HG03135 (cell line): ENCODE results near the gene CNTNAP2.

Experiments used
- ATAC-seq: cut with Tn5 transposase; IDR thresholded peaks from one replicate; pipeline ENCODE4 v1.9.1; 2021; ENCODE audit warnings: mild to moderate bottlenecking, moderate library complexity; ENCODE audit not compliant: unreplicated experiment

CNTNAP2 gene

DNA sequence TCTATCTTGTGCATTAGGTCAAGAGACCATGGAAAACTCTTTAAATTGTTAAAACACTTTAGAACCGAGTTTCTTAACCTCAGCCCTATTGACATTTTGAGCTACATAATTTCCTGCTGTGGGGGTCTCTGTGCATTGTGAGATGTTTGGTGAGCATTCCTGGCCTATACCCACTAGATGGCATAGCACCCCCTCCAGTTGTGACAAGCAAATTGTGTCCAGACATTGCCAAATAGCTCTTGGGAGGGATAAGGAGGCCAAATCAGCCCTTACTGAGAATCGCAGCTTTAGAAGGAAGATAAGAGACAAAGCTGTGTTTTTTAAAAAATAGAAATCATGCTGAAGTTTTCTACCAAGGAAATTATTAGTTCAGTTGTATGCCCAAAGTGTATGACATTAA is 1315.5 kb downstream of the CNTNAP2 start:
- ATAC-seq = no peak

- ATAC-seq = no peak
Observed at GRCh38 chr7:147432576-147432975, 1316.0 kb downstream of the CNTNAP2 start.

DNA sequence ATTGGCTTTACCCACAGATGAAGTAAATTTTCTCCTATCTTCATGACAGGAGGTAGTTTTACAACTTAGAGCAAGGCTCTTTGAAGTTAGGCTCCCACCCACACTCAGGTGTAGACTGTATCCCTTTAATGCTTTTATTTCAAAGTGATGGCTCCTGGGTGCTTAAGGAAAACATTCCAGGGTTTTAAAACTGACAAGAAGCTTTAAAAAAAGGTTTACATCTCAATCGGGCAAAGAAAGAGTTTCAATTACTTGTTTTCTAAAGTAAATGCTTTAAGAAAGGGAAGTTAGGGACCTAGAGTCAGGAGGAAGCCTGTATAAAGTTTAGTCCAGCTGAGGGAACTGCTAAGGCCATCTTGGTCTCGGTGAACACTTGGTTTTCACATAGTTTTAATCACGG is 1320.1 kb downstream of the CNTNAP2 start:
- ATAC-seq = no peak

DNA sequence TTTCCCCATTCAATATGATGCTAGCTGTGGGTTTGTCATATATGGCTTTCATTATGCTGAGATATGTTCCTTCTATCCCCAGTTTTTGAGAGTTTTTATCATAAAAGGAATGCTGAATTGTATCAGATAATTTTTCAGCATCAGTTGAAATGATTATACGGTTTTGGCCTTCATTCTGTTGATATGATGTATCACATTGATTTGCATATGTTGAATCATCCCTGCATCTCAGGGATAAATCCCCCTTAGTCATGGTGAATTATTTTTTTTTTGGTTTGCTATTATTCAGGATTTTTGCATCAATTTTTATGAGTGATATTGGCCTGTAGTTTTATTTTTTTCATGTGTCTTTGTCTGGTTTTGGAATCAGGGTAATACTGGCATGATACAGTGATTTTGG is 1321.6 kb downstream of the CNTNAP2 start:
- ATAC-seq = no peak

- ATAC-seq = no peak
Observed at GRCh38 chr7:147443942-147444341, 1327.3 kb downstream of the CNTNAP2 start.

GRCh38 chr7:147452816-147453215 is 1336.2 kb downstream of the CNTNAP2 start:
- no peak for ATAC-seq

DNA sequence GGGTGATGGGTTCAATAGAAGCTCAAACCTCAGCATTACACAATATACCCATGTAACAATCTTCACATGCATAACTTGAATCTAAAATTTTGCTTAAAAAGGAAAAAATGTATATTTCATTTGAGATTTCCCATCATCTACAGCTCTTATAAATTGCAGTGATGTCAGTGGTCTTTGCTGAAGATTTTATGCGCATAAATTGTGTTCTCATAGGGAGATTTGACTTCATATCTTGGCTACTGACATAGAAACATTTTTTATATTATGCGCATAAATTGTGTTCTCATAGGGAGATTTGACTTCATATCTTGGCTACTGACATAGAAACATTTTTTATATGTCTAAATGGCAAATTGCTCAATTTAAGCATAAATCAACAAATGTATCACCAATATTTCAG is 1348.6 kb downstream of the CNTNAP2 start:
- ATAC-seq = no peak

DNA sequence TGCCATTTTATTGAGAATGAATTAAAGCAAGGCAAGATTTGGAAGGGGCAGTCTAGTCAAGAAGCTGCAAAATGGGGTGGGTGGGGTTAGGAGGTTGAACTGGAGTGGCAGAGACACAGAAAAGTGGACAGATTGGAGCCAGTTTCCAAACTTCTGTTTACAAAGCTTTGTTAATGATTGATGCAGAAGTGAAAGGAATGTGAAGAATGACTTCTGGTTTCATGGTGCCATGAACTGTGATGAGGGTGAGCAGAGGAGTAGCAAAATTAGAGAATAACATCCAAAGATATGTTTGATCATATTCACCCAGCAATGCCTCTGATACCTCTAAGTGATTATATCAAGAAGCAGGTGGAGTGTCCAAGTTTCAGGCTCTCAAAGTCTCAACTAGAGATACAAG is 1356.0 kb downstream of the CNTNAP2 start:
- no peak for ATAC-seq

DNA sequence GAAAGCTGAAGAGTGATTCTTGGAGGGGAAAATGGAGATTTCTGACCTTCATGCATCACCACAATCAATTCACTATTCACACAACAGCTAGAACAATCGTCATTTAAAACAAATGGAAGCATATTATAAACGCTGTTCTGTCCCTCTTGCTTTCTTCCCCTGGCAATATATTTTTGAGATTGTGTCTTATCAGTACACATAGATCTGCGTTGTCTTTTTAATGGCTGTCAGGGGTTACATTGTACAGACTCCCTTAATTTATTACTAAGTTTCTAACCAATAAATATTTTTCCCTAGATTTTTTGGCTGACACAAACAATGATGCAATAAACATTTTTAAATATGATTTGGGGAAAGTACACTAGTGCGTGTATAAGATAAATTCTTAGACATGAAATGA is 1358.3 kb downstream of the CNTNAP2 start:
- ATAC-seq = no peak

GRCh38 chr7:147477526-147477925 is 1360.9 kb downstream of the CNTNAP2 start:
- no peak for ATAC-seq

DNA sequence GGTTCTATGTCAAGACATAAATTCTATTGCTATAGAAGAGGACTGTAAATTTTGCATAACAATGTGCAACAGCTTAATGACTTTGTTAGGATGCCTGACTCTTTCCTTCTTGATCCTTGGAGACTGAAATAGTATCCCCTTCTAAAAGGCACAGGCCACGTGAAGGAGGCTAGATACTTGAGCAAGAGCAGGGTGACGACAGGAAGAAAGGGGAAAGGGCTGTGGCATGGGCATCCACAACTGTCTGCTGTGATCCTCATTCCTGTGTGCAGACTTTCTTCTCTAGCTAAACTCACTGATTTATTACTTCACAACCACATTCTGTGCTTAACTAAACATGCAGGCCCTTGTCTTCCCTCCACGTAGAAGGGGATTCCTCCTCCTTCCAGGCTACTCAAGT is 1362.2 kb downstream of the CNTNAP2 start:
- ATAC-seq = no peak

GRCh38 chr7:147483634-147484292 is 1367.2 kb downstream of the CNTNAP2 start:
- no peak for ATAC-seq

DNA sequence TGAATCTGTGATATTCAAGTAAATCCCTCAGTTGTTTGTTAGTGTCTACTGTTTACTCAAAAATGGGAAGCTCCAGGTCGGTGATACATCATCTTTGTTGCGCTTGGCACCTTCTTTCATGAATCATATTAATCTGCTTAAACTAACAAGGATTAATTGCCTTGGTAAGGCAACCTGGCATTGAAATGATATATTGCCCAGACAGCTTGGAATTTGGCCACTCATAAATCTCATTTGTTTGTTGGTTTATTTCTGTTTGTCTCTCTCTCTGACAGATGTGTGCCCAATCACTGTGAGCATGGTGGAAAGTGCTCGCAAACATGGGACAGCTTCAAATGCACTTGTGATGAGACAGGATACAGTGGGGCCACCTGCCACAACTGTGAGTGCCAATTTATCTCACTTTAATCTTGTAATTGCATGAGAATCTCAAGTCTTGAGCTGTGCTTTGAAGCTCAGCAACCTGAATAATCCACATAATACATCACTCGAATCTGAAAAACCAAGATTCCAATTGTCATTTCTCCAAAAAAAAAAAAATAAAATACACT is 1369.1 kb downstream of the CNTNAP2 start:
- ATAC-seq = no peak

- ATAC-seq = no peak
Observed at GRCh38 chr7:147492606-147493005, 1376.0 kb downstream of the CNTNAP2 start.

- ATAC-seq = no peak
Observed at GRCh38 chr7:147496209-147496608, 1379.6 kb downstream of the CNTNAP2 start.

GRCh38 chr7:147497246-147497645 is 1380.6 kb downstream of the CNTNAP2 start:
- ATAC-seq = no peak

- no peak for ATAC-seq
Observed at GRCh38 chr7:147498081-147498480, 1381.5 kb downstream of the CNTNAP2 start.

DNA sequence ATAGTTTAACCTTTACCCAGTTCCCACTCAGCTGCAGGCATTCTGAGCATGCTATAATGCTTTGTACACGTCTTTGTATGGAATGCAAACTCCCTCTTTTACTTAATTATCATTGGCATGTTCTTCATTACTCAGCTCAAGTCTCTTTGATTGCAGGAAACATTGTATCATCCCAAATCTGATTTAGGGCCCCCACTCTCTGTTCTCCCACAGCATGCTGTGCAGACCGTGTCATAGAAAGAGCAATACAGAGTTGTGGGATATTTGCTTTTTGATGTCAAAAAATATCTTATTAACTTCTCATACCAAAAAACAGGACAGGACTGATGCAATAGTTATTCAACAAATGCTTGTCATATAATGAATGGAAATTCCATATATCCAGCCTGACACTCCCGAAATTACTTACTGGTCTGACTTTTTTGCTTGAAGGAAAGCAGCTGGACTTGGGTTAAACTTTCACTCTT is 1392.5 kb downstream of the CNTNAP2 start:
- no peak for ATAC-seq

- ATAC-seq = no peak
Observed at GRCh38 chr7:147509541-147510200, 1393.1 kb downstream of the CNTNAP2 start.

GRCh38 chr7:147510201-147510542 is 1393.6 kb downstream of the CNTNAP2 start:
- no peak for ATAC-seq

DNA sequence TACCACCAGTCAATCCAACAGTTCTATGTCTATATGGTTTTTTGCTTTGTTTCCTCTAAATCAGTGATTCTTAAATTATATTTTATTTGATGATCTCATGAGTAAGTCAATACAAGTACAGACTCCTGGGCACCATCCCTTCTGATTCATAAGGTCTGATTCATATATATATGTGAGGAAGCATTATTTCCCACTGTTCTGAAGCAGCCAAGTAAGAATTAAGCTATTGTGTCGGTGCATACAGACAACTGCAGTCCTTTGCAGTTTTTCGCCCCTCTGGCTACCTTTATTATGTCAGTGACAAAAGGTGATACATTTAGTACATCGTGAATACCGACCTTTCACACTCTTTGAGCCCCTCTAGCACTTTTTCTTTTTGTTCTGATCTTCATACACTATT is 1394.3 kb downstream of the CNTNAP2 start:
- ATAC-seq = no peak

- ATAC-seq = no peak
Observed at GRCh38 chr7:147513451-147513850, 1396.8 kb downstream of the CNTNAP2 start.
